Activated T-cell treated with anti-CD3 and anti-CD28 coated beads, Interleukin-2, amount 50 U/mL, for 48 hours (primary cell): Measurements from ENCODE around the gene LRRC41.
"Not testable (repeated sequence)": the region's sequence is repeated elsewhere in the genome, so short reads cannot be mapped to it uniquely, and the experiment has no call there.

ENCODE experiments used
- DNase-seq, 2 experiments: peaks; one replicate each; pipeline ENCODE4 v3.0.0-alpha.2; 2020

Gene LRRC41

DNA sequence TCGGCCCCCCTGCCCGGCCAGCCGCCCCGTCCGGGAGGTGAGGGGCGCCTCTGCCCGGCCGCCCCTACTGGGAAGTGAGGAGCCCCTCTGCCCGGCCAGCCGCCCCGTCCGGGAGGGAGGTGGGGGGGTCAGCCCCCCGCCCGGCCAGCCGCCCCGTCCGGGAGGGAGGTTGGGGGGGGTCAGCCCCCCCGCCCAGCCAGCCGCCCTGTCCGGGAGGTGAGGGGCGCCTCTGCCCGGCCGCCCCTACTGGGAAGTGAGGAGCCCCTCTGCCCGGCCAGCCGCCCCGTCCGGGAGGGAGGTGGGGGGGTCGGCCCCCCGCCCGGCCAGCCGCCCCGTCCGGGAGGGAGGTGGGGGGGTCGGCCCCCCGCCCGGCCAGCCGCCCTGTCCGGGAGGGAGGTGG lies 61.7 kb downstream of the LRRC41 start:
- DNase-seq, result not testable (repeated sequence)

- DNase-seq, result not testable (repeated sequence)
These were observed 64.6 kb downstream of the LRRC41 start for GRCh38 chr1:46238865-46239264.

DNA sequence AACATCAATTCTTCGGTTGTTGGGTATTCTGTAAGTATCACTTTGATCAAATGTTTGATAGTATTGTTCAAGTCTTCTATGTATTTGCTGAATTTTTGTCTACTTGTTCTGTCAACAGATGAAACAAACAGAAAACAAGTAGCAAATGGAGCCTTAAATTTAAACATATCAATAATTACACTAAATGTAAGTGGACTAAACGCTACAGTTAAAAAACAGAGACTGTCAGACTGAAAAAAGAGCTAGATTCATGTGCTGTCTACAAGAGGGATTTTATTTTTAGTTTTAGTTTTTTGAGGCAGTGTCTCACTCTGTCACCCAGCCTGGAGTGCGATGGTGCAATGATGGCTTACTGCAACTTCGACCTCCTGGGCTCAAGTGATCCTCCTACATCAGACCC lies 66.5 kb downstream of the LRRC41 start:
- DNase-seq, result no peak

- DNase-seq, result not testable (repeated sequence)
These were observed 72.2 kb downstream of the LRRC41 start for GRCh38 chr1:46231231-46231630.
